RWPE2 (cell line): Measurements from ENCODE around the gene PGGT1B.
A peak's percentile ranks its signal among the peaks of the same experiment; 100 is the strongest.

Experiments
- ATAC-seq: fragments of 200-7000 bp; cut with Tn5 transposase; 3 replicates; pipeline ENCODE4 v1.9.1; 2021; ENCODE audit warnings: low read depth
- DNase-seq: peaks from one replicate; pipeline ENCODE4 v3.0.0-alpha.2; 2020; ENCODE audit warnings: low spot score
- H3K27ac ChIP-seq: fragments of 450-650 bp; 2 replicates; pipeline ENCODE4 v1.5.1; 2017; ENCODE audit warnings: mild to moderate bottlenecking; ENCODE audit not compliant: poor library complexity, severe bottlenecking
- H3K27me3 ChIP-seq: fragments of 250-450 bp; sonication (Bioruptor Pico); 2 replicates; pipeline ENCODE4 v1.5.1; 2021; ENCODE audit warnings: mild to moderate bottlenecking, moderate library complexity; ENCODE audit not compliant: insufficient read depth, poor library complexity, severe bottlenecking
- H3K36me3 ChIP-seq: fragments of 250-450 bp; sonication (Bioruptor Pico); 2 replicates; pipeline ENCODE4 v1.5.1; 2020; ENCODE audit warnings: low read depth, mild to moderate bottlenecking, moderate library complexity
- H3K4me1 ChIP-seq: fragments of 250-450 bp; sonication (Bioruptor Pico); 2 replicates; pipeline ENCODE4 v1.5.1; 2021; ENCODE audit warnings: mild to moderate bottlenecking, moderate library complexity; ENCODE audit not compliant: insufficient read depth, poor library complexity, severe bottlenecking
- H3K4me3 ChIP-seq: fragments of 250-450 bp; sonication (Bioruptor Pico); 2 replicates; pipeline ENCODE4 v1.5.1; 2021; ENCODE audit warnings: mild to moderate bottlenecking, moderate library complexity; ENCODE audit not compliant: severe bottlenecking
- H3K9me3 ChIP-seq: fragments of 250-450 bp; sonication (Bioruptor Pico); 2 replicates; pipeline ENCODE4 v1.5.1; 2021; ENCODE audit warnings: mild to moderate bottlenecking, moderate library complexity; ENCODE audit not compliant: severe bottlenecking
- TF ChIP-seq, protein P1 (sequence below): fragments of 450-650 bp; IDR thresholded peaks from one replicate; pipeline ENCODE4 v1.5.1; 2017; ENCODE audit warnings: mild to moderate bottlenecking, moderate library complexity; ENCODE audit not compliant: poor library complexity, severe bottlenecking

Gene PGGT1B

GRCh38 chr5:115168829-115169486 lies 93.7 kb downstream of the PGGT1B start:
- H3K9me3 ChIP-seq = no peaks in the 10 kb centered on the region
- TF ChIP-seq, protein P1, sequence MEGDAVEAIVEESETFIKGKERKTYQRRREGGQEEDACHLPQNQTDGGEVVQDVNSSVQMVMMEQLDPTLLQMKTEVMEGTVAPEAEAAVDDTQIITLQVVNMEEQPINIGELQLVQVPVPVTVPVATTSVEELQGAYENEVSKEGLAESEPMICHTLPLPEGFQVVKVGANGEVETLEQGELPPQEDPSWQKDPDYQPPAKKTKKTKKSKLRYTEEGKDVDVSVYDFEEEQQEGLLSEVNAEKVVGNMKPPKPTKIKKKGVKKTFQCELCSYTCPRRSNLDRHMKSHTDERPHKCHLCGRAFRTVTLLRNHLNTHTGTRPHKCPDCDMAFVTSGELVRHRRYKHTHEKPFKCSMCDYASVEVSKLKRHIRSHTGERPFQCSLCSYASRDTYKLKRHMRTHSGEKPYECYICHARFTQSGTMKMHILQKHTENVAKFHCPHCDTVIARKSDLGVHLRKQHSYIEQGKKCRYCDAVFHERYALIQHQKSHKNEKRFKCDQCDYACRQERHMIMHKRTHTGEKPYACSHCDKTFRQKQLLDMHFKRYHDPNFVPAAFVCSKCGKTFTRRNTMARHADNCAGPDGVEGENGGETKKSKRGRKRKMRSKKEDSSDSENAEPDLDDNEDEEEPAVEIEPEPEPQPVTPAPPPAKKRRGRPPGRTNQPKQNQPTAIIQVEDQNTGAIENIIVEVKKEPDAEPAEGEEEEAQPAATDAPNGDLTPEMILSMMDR = no peak
- H3K27ac ChIP-seq = no peak overlapping the region
- ATAC-seq (no peak; the same call in 2 of the 3 replicates), DNase-seq (no peak)
- no peaks in the 10 kb centered on the region for H3K36me3 ChIP-seq
- H3K4me1 ChIP-seq = no peaks in the 10 kb centered on the region
- peak overlapping the region; percentile 43 for H3K4me3 ChIP-seq
- peaks cover 52% of the 10 kb centered on the region for H3K27me3 ChIP-seq

GRCh38 chr5:115166744-115167393 lies 95.8 kb downstream of the PGGT1B start:
- Histone ChIP-seq H3K9me3 (no peaks in the 10 kb centered on the region), H3K4me3 (no peak overlapping the region), H3K27me3 (peaks cover 36% of the 10 kb centered on the region), H3K27ac (no peak overlapping the region), H3K4me1 (no peaks in the 10 kb centered on the region), H3K36me3 (no peaks in the 10 kb centered on the region)
- DNase-seq (no peak), ATAC-seq (no peak)
- TF ChIP-seq, protein P1 = no peak

GRCh38 chr5:115165790-115166189 lies 96.9 kb downstream of the PGGT1B start:
- no peaks in the 10 kb centered on the region for H3K36me3 ChIP-seq
- peaks cover 25% of the 10 kb centered on the region for H3K27me3 ChIP-seq
- DNase-seq = no peak
- TF ChIP-seq, protein P1 = no peak
- H3K9me3 ChIP-seq = no peaks in the 10 kb centered on the region
- no peak for ATAC-seq
- no peak overlapping the region for H3K27ac ChIP-seq
- no peaks in the 10 kb centered on the region for H3K4me1 ChIP-seq
- H3K4me3 ChIP-seq = no peak overlapping the region

DNA sequence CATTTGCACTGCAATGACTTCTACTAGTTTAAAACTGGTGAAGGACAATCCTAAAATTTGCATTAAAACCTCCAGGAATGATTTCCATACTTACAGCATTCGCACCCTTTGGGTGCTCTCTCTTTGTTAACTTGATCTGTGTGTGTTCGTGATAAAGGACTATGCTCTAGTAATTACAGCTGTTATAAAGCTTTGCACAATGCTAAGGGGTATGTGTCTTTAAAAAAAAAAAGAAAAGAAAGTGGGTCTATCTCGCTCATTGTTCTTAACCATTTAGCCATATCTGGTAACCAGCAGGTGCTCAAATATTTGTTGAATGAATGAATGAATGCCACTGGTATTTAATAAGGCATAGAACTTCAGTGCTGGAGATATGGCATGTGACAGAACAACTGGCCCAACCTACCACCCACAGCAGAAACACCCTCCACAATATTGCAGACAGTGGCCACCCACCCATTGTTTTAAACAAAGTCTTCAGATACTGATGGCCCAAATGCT lies 101.7 kb downstream of the PGGT1B start:
- ATAC-seq (no peak), DNase-seq (no peak)
- Histone ChIP-seq H3K4me3 (no peak overlapping the region), H3K27me3 (peaks cover 14% of the 10 kb centered on the region), H3K27ac (no peak overlapping the region), H3K36me3 (no peaks in the 10 kb centered on the region), H3K4me1 (no peaks in the 10 kb centered on the region), H3K9me3 (no peaks in the 10 kb centered on the region)
- TF ChIP-seq, protein P1 = no peak
